HFF-Myc (cell line): Measurements from ENCODE around the gene THG1L.
"Not testable (repeated sequence)": the region's sequence is repeated elsewhere in the genome, so short reads cannot be mapped to it uniquely, and the experiment has no call there.

Source experiments
- DNase-seq: peaks from one replicate; pipeline ENCODE4 v3.0.0-alpha.2; 2011; ENCODE audit warnings: low read depth; ENCODE audit errors: extremely low read depth
- H3K4me3 ChIP-seq: replicated peaks from 2 replicates; pipeline ENCODE4 v1.5.1; 2011; ENCODE audit warnings: low read depth, mild to moderate bottlenecking, control low read depth, low read length
- TF ChIP-seq, protein P1 (sequence below): IDR thresholded peaks from 2 replicates; pipeline ENCODE4 v1.5.1; 2012; ENCODE audit warnings: mild to moderate bottlenecking, low read depth, low read length, control low read depth; ENCODE audit errors: missing control alignments

Gene THG1L

DNA sequence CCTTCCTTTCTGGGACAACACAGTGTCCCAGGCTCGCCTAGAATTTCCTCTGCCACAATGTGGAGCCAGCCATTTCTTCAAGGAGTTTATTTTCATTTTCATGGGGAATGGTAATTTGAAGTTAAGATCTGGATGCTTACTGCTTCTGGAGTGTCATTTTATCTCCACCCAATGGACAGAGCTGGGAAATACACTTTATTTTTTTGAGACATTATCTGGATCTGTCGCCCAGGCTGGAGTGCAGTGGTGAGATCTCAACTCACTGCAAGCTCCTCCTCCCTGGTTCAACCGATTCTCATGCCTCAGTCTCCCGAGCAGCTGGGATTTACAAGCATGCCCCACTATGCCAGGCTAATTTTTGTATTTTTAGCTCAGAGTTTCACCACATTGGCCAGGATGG lies 12.7 kb upstream of the THG1L start:
- peak; percentile 66 for DNase-seq
- TF ChIP-seq, protein P1, sequence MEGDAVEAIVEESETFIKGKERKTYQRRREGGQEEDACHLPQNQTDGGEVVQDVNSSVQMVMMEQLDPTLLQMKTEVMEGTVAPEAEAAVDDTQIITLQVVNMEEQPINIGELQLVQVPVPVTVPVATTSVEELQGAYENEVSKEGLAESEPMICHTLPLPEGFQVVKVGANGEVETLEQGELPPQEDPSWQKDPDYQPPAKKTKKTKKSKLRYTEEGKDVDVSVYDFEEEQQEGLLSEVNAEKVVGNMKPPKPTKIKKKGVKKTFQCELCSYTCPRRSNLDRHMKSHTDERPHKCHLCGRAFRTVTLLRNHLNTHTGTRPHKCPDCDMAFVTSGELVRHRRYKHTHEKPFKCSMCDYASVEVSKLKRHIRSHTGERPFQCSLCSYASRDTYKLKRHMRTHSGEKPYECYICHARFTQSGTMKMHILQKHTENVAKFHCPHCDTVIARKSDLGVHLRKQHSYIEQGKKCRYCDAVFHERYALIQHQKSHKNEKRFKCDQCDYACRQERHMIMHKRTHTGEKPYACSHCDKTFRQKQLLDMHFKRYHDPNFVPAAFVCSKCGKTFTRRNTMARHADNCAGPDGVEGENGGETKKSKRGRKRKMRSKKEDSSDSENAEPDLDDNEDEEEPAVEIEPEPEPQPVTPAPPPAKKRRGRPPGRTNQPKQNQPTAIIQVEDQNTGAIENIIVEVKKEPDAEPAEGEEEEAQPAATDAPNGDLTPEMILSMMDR = peak; percentile 49
- H3K4me3 ChIP-seq = no peak overlapping the region

DNA sequence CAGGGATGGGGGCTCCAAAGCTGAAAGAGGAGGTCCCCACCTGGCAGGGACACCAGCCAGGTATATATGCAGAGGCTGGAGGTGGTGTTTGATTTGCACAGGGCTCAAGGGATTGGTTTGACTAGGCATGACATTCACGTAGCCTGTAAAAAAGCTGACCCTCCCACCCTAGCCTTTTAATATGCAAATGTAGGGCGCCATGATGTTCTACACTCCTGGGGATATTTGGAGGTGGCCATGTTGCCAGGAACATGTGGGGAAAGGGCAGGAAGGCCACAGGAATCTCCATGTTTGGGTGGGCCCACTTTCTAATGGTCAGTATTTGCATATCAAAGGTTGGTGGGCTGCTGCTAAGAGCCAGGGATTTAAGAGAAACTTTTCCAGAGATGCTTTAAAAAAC lies 12.0 kb upstream of the THG1L start:
- TF ChIP-seq, protein P1 = no peak
- no peak overlapping the region for H3K4me3 ChIP-seq
- DNase-seq = no peak

DNA sequence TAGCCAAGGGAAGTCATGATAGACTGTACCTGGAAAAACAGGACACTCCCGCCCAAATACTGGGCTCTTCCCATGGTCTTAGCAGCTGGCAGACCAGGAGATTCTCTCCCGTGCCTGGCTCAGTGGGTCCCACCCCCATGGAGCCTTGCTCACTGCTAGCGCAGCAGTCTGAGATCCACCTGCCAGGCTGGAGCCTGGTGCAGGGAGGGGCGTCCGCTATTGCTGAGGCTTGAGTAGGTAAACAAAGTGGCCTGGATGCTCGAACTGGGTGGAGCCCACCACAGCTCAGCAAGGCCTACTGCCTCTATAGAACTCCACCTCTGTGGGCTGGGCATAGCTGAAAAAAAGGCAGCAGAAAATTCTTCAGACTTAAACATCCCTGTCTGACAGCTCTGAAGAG lies 10.1 kb upstream of the THG1L start:
- no peak overlapping the region for H3K4me3 ChIP-seq
- TF ChIP-seq, protein P1 = no peak
- no peak for DNase-seq

DNA sequence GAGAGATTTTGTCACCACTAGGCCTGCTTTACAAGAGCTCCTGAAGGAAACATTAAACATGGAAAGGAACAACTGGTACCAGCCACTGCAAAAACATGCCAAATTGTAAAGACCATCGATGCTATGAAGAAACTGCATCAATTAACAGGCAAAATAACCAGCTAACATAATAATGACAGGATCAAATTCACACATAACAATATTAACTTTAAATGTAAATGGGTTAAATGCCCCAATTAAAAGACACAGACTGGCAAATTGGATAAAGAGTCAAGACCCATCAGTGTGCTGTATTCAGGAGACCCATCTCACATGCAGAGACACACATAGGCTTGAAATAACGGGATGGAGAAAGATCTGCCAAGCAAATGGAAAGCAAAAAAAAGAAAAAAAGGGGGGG lies 8.3 kb upstream of the THG1L start:
- not testable (repeated sequence) for DNase-seq, H3K4me3 ChIP-seq

DNA sequence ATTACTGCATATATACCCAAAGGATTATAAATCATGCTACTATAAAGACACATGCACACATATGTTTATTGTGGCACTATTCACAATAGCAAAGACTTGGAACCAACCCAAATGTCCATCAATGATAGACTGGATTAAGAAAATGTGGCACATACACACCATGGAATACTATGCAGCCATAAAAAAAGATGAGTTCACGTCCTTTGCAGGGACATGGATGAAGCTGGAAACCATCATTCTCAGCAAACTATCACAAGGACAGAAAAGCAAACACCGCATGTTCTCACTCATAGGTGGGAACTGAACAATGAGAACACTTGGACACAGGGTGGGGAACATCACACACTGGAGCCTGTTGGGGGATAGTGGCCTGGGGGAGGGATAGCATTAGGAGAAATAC lies 4.6 kb upstream of the THG1L start:
- not testable (repeated sequence) for H3K4me3 ChIP-seq, DNase-seq

DNA sequence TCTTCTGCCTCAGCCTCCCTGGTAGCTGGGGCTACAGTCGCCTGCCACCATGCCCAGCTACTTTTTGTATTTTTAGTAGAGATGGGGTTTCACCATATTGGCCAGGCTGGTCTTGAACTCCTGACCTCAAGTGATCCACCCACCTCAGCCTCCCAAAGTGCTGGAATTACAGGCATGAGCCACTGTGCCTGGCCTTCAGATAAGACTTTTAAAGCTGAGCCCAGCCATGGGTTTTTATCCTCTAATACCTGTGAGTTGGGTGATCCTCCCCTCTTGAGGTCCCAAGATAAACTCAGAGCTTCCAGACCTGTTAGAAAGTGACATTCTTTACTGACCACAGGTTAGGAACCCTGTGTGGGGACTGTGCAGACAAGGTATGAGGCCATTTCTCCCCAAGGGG lies 3.4 kb upstream of the THG1L start:
- H3K4me3 ChIP-seq, DNase-seq: not testable (repeated sequence)

DNA sequence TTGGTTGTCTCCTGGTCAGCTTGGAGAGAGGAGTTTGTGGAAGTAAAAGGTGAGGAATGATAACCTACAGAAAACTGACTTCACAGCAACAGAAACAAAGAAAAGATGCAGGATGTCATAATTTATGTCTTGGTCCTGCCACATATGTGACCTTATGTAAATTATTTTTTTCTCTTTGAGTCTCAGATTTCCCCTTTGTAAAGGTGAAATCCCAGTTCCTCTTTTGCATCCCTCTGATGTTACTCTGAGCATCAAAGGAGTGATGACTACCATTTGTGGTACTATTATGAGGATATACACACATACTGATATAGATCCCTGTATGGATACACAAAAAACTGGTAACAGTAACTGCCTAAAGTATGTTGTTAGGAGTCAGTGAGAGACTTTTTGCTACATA lies 1.4 kb upstream of the THG1L start:
- TF ChIP-seq, protein P1 = no peak
- no peak for DNase-seq
- no peak overlapping the region for H3K4me3 ChIP-seq

DNA sequence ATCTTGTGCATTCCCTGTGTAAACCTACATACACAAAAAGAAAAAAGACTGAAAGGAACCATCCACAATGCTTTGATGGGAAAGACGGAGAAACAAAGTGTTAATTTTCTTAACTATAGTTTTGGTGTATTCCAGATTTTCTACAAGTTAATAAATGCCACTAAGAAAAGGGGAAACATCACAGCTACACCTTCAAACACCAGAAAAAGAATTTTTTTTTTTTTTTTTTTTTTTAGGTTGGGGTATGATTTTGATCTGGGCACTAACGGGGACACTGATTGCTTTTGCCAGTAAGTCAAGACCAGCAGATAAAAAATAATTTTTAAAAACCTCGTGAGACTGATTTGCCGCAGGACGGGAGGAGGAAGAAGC lies 334 bp upstream of the THG1L start:
- no peak for DNase-seq
- H3K4me3 ChIP-seq = peak overlapping the region; percentile 65
- TF ChIP-seq, protein P1 = no peak

DNA sequence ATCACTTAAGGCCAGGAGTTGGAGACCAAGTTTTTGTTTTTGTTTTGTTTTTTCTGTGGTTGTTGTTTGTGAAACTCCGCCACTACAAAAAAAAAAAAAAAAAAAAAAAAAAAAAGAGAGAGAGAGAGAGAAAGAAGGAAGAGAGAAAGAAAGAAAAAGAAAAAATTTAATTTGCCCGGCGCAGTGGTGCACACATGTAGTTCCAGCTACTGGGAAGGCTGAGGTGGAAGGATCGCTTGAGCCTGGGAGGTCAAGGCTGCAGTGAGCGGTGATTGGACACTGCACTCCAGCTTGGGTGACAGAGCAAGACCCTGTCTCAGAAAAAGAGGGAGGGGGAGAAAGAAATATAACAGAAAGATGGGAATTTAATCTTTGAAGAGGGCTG lies 902 bp downstream of the THG1L start:
- no peak for DNase-seq
- H3K4me3 ChIP-seq = peak overlapping the region; percentile 65

More for the DNA sequence above, 902 bp downstream of the THG1L start:
- TF ChIP-seq, protein P1 = no peak
